ENCODE measurements around the gene APOD. TPM values are rescaled to one million over a fixed set of nuclear protein-coding genes. Genes with fewer than 3 reads are reported as not detected.

The APOD gene
- total RNA-seq, 4 donors from 2014 or later: 8.5 to 924 (median 281) TPM

DNA sequence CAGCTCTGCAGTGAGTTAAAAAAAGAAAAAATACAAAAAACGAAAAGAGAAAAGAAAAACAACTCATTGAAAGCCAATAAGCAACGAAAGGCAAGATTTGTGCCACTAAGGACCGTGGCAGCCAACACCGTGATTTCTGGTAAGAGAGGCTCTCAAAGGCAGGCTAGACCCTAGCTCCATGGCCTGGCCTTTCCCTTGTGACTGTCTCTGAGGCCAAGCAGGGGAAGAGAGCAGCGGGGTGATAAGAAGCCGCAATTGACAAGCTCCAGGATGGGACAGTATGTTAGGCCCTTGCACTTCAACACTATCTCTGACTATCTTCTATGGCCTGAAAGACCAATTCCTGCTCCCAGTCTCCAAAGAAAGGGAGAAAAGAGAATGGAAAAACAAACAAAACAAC, 12.4 kb downstream of the APOD start:
- H3K27ac ChIP-seq: no peak overlapping the region
- TF ChIP-seq, protein P1, sequence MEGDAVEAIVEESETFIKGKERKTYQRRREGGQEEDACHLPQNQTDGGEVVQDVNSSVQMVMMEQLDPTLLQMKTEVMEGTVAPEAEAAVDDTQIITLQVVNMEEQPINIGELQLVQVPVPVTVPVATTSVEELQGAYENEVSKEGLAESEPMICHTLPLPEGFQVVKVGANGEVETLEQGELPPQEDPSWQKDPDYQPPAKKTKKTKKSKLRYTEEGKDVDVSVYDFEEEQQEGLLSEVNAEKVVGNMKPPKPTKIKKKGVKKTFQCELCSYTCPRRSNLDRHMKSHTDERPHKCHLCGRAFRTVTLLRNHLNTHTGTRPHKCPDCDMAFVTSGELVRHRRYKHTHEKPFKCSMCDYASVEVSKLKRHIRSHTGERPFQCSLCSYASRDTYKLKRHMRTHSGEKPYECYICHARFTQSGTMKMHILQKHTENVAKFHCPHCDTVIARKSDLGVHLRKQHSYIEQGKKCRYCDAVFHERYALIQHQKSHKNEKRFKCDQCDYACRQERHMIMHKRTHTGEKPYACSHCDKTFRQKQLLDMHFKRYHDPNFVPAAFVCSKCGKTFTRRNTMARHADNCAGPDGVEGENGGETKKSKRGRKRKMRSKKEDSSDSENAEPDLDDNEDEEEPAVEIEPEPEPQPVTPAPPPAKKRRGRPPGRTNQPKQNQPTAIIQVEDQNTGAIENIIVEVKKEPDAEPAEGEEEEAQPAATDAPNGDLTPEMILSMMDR (IDR thresholded peaks at IDR 0.05): no peak
- no peak for TF ChIP-seq POLR2A (IDR thresholded peaks at IDR 0.05)
- intact Hi-C loops (cut with DNase I; ENCODE audit: low total_unique reads): no loop called here
- H3K36me3 ChIP-seq: no peaks in the 10 kb centered on the region
- no peaks in the 10 kb centered on the region for H3K4me1 ChIP-seq
- no peaks in the 10 kb centered on the region for H3K27me3 ChIP-seq
- no peaks in the 10 kb centered on the region for H3K9me3 ChIP-seq
- DNase-seq: no peak
- no peak overlapping the region for H3K4me3 ChIP-seq

- Histone ChIP-seq H3K4me1 (no peaks in the 10 kb centered on the region), H3K9me3 (no peaks in the 10 kb centered on the region), H3K27me3 (no peaks in the 10 kb centered on the region), H3K36me3 (no peaks in the 10 kb centered on the region), H3K27ac (no peak overlapping the region), H3K4me3 (no peak overlapping the region)
- TF ChIP-seq POLR2A (IDR thresholded peaks at IDR 0.05): no peak
- TF ChIP-seq, protein P1 (IDR thresholded peaks at IDR 0.05): no peak
- intact Hi-C loops (cut with DNase I; ENCODE audit: low total_unique reads): no loop called here
- DNase-seq: no peak
Measured at GRCh38 chr3:195570912-195571311, 12.8 kb downstream of the APOD start.

- TF ChIP-seq, protein P1 (IDR thresholded peaks at IDR 0.05): no peak
- Histone ChIP-seq H3K36me3 (no peaks in the 10 kb centered on the region), H3K9me3 (no peaks in the 10 kb centered on the region), H3K27ac (no peak overlapping the region), H3K27me3 (no peaks in the 10 kb centered on the region), H3K4me1 (no peaks in the 10 kb centered on the region), H3K4me3 (no peak overlapping the region)
- DNase-seq: no peak
- intact Hi-C loops (cut with DNase I; ENCODE audit: low total_unique reads): no loop called here
Measured at GRCh38 chr3:195570344-195570743, 13.4 kb downstream of the APOD start.

DNA sequence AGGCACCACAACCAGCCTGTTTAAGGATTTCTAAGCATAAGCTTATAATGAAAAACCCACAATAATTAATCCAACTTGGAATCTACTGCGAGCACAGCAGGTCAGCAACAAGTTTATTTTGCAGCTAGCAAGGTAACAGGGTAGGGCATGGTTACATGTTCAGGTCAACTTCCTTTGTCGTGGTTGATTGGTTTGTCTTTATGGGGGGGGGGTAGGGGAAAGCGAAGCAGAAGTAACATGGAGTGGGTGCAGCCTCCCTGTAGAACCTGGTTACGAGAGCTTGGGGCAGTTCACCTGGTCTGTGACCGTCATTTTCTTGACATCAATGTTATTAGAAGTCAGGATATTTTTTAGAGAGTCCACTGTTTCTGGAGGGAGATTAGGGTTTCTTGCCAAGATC, 15.1 kb downstream of the APOD start:
- no peaks in the 10 kb centered on the region for H3K9me3 ChIP-seq
- no peaks in the 10 kb centered on the region for H3K4me1 ChIP-seq
- H3K36me3 ChIP-seq: no peaks in the 10 kb centered on the region
- TF ChIP-seq, protein P1 (IDR thresholded peaks at IDR 0.05): no peak
- TF ChIP-seq POLR2A (IDR thresholded peaks at IDR 0.05): no peak
- H3K27ac ChIP-seq: no peak overlapping the region
- no peak for DNase-seq
- no peak overlapping the region for H3K4me3 ChIP-seq
- no peaks in the 10 kb centered on the region for H3K27me3 ChIP-seq
- intact Hi-C loops (cut with DNase I; ENCODE audit: low total_unique reads): no loop called here

DNA sequence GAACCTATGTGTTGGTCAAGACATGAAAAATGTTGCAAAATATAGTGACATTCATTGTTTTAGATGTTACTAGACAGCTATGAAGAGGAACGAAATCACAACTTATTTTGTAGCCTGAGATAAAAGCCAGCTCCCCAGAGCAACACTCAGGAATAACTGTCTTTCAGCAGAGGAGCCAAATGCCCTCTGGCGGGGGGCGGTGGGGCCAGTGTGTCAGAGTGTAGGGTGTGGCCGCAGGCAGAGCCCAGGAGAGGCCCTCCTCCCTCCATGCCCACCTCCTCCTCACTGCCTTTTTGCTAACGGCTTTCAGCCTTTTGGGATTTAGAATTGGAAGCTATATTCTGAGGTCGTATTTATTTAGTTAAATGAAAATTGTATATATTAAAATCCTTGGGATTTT, 16.9 kb downstream of the APOD start:
- H3K4me1 ChIP-seq: no peaks in the 10 kb centered on the region
- intact Hi-C loops (cut with DNase I; ENCODE audit: low total_unique reads): no loop called here
- H3K36me3 ChIP-seq: no peaks in the 10 kb centered on the region
- H3K27ac ChIP-seq: no peak overlapping the region
- TF ChIP-seq, protein P1 (IDR thresholded peaks at IDR 0.05): no peak
- no peak for TF ChIP-seq POLR2A (IDR thresholded peaks at IDR 0.05)
- no peaks in the 10 kb centered on the region for H3K9me3 ChIP-seq
- no peak for DNase-seq
- H3K4me3 ChIP-seq: no peak overlapping the region
- H3K27me3 ChIP-seq: no peaks in the 10 kb centered on the region
